GM18498 (cell line): ENCODE measurements around the gene GJB5.

Source experiments
- ATAC-seq: cut with Tn5 transposase; IDR thresholded peaks from one replicate; pipeline ENCODE4 v1.9.1; 2021; ENCODE audit warnings: mild to moderate bottlenecking, moderate library complexity; ENCODE audit not compliant: unreplicated experiment

GJB5 gene

DNA sequence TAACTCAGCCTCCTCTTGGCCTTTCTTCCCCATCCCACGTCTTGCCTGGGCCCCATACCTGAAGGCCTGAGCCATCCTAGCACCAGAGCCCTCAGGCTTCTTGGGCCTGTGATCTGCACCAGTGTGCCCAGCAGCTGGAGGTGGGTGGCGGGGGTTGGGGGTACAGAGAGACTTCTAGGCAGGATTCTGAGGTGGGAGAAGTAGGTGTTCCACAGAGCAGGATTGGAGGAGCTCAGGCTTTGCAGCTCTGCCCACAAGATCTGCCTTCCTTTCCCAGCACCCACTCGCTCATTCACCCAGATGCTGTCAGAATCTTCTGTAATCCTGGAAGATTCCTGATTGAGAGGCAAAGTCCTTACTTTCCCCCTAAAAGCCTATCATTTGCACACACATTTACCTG lies 10.0 kb upstream of the GJB5 start:
- ATAC-seq = no peak

DNA sequence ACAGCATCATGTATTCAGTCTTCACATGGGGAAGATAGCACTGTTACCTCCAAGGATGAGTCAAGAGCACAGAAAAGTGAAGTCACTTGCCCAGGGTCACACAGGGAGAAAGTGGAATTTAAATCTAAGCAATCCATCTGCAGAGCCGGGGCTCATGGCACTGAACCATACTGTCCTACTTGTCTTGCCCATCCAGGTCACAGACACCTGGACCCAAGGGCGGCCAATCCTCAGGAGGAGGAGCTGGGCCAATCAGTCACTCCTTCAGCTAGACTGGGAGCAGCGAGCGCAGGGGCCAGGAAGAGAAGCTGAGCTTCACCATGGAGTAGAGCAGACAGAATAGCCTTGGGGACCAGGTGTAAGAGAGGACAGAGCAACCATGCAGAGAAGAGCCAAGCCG lies 9.2 kb upstream of the GJB5 start:
- ATAC-seq = no peak

DNA sequence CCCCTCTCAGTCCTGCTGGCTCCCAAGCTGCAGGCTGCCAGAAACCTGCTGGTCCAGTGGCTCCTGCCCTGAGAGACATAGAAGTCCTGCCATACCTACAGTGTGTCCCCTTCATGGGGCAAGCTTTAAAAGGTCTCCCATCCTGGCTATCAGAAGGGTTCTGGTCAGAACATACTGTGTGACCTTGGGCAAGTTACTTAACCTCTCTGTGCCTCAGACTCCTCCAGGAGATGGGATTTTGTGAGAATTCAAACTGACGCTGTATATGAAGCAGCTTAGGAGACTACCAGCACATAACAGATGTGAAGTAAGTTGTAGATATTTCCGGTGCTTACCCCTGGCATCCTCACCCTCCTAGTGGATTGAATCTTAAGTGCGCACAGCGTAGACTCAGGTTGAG lies 8.7 kb upstream of the GJB5 start:
- ATAC-seq = no peak

DNA sequence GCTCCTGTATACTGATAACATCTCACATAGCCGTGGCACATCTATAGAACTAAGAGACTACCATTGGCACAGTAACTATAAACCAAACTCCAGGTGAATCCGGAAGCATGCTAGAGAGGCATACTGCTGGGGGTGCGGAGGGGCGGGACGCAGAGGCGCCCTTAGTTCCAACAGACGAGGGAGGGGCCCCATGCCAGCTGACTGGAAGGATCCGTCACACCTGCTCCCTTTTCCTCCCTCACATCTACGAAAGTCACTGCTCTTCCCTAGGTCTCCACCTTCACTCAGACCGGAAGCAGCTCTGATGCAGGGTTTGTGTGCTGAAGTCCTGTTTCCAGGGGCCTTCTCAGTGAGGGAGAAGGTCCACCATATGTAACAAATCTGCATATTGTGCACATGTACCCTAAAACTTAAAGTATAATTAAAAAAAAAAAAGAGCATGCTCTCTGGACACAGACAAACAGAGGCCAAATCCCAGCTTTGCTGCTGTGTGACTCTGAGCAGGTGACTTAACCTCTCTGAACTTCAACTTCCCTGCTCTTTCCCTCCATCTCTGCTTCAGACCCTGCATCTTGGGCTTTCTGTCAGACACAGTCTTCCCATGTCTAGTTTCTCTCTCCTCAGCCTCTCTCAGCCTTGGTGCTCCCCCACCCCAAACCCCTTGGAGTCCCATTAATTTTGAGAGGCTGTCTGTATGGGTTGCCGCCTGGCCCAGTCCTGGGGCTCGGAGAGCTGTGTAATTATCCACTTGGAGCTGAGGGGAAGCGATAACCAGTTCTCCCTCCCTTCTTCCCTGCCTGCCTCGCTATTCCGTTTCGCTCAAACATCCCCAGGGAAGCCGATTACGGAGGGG lies 7.8 kb upstream of the GJB5 start:
- no peak for ATAC-seq

DNA sequence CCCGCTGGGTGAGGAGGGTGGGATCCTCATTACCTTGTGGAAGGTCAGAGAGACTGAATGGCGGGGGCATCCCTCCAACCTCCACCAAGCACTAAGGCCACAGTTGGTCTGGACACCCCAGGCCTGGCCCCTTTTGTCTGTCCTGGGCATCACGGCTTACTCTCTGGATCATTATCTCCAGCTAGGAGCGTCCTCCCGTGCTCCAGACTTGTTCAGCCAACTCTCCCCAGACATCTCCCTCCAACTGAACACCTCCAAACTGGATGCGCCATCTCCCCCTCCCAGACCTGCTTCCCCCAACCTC lies 7.3 kb upstream of the GJB5 start:
- ATAC-seq = no peak

DNA sequence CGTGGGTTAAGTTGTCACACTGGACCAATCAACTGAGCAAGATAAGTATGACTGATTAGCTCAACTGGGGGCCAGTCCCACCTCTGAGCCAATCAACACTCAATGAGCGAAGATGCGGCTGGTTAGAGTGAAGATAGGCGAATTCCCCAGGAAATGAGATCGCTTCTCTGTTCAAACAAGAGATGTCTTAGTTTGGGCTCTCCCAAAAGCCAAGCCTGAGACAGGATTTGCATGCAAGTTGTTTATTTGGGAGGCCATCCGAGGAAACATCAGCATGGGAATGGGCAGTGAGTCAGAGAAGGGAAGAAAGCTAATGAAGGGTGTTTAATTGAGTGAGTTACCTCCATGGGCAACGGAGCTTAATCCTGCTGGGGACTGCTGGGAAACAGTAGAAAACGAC lies 4.9 kb upstream of the GJB5 start:
- ATAC-seq = no peak

DNA sequence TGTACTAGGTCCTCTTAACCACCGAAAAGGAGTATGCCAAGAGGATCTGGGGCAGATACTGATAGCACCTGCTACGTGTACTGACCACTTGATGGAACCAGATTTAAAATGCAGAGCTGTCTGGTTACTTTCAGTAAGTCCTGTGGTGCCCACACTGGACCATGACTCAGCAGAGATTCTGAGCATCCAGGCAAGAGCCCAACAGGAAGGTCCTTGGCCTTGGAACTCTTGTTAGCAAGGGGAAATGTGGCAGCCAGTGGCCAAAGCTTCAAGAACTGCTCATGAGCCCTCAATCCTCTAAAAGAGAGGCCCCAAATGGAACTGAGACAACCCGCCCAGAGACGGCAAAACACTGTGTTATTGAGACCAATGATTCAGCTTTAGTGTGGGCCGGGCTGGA lies 4.2 kb upstream of the GJB5 start:
- no peak for ATAC-seq

DNA sequence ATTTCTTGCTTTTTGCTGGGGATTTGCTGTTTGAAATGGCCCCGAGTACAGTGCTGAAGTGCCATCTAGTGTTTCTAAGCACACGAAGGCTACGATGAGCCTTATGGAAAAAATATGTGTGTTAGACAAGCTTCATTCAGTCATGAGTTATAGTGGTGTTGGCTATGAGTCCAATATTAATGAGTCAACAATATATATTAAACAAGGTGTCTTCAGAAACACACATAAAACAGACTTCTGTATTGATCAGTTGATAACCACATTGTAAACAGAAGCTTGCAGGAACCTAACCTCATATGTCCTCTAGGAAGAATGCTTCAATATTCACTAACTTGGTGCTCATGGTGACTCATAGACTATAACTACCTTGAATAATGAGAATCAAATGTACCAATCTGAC lies 1.7 kb upstream of the GJB5 start:
- no peak for ATAC-seq

DNA sequence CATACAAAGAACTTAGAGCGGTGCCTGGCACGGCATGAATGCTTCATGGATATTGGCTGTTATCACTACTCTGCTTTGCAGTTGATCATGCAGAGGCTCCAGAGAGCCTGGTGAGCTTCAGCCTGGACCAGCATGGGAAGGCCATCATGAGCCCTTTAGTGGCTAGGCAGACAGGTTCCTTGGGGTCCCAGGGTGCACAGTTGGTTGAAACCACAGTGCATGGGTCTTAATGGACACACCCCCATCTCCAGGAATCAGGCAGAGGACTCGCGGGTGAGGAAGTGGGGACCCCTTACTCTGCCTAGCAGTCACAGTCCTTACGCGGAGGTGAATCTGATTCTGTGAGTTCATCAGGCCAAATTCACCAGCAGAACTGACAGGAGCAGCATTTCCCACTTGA lies 1.1 kb downstream of the GJB5 start:
- no peak for ATAC-seq

DNA sequence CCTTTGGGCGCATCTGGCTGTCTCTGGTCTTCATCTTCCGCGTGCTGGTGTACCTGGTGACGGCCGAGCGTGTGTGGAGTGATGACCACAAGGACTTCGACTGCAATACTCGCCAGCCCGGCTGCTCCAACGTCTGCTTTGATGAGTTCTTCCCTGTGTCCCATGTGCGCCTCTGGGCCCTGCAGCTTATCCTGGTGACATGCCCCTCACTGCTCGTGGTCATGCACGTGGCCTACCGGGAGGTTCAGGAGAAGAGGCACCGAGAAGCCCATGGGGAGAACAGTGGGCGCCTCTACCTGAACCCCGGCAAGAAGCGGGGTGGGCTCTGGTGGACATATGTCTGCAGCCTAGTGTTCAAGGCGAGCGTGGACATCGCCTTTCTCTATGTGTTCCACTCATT lies 2.5 kb downstream of the GJB5 start:
- ATAC-seq = no peak

DNA sequence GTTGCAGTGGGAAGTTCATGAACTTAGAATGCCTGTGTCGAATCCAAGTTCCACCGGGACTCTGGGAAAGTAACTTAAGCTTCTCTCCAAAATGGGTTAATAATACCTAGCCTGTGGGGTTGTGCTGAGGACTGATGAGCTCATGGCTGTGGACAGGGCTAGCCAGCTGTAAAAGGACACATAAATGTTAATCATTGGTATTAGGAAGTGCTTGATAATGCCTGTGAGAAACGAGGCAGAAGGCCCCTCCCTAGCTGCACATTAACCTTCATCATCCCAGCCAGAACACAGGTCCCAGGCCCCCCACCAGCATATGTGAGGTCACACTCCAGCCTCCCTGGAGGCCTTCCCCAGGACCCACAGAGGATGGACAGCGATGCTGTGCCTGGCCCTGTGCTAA lies 3.9 kb downstream of the GJB5 start:
- no peak for ATAC-seq

DNA sequence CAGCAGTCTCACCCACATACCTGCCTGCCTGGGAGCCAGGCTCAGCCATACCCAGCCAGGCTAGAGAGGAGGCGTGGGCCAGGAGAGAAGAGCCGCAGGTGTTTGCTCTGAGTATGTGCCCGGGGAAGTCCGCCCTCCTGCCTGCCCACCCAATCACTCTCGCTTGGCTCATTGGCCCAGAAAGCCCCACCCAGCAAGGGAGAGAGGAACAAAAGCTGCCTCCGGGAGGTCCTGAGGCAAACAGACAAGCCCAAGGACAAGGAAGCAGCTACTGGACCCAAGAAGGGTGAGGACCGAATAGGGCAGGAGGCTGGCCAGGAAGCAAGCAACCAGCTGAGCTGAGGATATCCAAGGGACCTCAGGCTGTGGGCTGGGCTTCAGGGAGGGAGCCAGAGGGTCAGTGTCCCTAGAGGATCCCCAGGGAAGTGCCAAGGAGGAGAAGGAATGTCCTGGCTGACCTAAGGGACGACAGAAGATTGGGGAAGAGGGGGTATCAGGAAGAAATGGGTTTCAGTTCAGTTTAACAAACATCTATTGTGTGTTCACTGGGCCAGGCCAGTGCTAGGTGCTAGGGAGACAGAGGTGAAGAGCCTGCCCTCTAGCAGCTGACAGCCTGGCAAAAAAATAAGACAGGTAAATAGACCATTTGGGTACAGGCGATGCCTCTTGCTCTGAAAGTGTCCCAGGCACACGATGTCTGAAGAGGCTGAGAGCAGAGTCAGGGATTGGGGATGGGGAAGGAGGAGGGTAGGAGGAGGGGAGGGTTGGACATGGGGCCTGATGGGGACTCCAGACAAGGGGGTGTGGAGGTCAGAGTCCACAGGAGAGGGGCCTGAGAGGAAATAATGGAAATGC lies 4.9 kb downstream of the GJB5 start, which contains the start of gene GJB4:
GJB4 (plus strand) TSS at position 238 of the 855 bp plus-strand sequence. CDS start 1,515 bp downstream, outside the sequence.
- ATAC-seq = no peak

DNA sequence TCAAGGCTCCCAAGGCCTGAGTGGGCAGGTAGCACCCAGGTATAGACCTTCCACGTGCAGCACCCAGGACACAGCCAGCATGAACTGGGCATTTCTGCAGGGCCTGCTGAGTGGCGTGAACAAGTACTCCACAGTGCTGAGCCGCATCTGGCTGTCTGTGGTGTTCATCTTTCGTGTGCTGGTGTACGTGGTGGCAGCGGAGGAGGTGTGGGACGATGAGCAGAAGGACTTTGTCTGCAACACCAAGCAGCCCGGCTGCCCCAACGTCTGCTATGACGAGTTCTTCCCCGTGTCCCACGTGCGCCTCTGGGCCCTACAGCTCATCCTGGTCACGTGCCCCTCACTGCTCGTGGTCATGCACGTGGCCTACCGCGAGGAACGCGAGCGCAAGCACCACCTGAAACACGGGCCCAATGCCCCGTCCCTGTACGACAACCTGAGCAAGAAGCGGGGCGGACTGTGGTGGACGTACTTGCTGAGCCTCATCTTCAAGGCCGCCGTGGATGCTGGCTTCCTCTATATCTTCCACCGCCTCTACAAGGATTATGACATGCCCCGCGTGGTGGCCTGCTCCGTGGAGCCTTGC lies 6.4 kb downstream of the GJB5 start:
- no peak for ATAC-seq

DNA sequence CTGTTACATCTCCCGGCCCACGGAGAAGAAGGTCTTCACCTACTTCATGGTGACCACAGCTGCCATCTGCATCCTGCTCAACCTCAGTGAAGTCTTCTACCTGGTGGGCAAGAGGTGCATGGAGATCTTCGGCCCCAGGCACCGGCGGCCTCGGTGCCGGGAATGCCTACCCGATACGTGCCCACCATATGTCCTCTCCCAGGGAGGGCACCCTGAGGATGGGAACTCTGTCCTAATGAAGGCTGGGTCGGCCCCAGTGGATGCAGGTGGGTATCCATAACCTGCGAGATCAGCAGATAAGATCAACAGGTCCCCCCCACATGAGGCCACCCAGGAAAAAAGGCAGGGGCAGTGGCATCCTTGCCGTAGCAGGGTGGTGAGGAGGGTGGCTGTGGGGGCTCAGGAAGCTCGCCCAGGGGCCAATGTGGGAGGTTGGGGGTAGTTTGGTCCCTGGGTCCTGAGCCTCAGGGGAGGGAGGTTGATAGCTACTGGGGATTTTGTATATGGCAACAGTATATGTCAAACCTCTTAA lies 7.0 kb downstream of the GJB5 start:
- ATAC-seq = no peak

DNA sequence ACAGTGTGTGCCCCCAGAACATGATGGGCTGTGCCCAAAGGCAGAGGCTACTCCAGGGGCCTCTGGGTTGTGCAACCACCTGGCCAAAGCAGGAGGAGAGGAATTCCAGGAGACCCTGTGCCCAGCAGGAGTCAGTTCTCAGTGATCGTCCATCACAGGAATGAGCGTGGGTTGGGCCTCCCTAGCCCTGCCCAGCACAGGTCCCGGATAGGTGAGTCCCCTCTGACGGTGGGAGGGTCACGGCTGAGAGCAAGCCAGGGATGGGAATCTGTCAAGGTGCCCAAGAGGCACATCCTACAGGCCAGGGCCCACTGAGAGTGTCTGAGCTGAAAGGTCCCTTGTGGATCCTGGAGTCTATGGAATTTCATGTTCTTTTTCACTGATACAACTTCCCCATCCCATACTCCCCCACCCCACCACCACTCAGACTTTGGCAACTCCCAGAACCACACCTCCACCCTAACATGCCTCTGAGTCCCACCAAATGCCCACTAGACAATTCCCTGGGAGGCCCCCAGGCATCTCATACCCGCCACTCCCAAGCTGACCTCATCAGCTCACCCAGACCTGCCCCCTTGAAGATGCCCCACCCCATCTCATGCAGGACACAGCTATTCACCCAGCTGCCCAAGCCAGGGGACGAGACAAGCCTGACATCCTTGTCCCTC lies 7.8 kb downstream of the GJB5 start:
- ATAC-seq = no peak

DNA sequence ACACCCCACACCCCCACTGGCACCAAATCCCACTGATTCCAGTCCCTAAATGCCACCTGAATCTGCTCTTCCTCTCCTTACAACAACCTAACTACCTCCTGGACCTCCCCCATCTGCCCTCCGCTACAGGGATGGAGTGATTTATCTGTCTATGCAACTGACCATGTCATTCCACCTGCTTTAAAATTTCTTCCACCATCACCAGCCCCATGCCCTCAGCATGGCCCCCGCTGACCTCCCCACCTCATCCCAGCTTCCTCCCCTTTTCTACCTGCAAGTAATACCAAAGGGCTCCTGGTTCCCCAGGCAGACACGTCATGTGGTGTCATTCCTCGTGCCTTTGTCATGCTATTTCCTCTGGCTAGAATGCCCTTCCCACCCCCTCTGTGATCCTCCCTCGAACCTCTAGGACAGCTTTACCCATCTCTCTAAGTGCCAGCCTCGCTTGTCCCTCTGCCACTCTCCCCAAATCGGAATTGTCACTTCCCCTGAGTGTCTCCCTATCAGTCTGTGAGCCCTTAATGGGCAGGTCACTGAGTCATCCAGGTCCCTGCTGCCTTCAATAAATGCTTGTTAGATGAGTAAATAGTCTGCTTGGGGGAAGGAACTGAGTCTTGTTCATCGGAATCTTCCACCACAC lies 8.4 kb downstream of the GJB5 start:
- no peak for ATAC-seq

DNA sequence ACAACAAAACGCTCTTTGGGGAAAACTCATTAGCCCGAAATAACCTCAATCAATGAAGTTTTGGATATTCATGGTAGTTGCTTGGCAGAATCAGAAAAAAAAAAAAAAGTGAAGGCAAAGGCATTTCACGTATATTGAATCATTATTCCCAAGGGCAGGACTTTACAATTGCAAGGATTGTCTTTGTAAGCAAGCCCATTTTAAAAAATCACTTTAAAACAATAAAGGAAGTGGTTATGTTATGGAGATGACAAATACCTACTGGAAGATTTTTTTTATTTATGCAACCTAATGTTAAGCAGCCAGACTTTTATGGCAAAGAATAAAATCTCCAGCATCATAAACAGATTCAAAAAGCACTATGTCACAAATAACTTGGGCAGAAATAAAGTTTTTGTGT lies 14.0 kb downstream of the GJB5 start:
- no peak for ATAC-seq

DNA sequence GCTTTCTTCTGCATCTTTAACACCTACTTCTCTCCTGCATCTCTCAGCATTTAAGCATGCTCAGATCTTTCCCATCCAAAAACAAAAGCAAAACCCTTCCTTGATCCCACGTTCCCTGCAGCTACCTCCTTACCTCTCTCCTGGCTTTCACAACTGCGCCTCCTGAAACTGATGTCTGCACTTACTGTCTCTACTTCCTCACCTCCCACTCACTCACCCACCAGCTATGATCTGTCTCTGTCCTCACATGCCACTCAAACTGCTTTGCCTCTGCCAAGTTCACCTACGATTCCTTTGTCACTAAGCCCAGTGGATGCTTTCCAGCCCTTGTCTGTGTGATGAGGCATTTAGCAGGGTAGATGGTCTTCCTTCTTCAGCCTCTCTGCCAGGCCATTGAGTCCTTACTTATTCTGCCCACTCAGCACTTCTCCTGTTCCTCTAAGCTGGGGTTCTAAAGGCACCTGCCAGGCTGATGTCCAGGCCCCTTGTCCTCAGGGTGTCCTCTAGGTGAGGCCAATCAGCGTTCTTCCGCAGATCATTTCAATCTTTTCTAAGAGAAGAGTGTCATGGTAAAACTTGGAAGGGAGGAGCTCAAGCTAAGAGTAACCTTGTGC lies 16.2 kb downstream of the GJB5 start:
- ATAC-seq = no peak

DNA sequence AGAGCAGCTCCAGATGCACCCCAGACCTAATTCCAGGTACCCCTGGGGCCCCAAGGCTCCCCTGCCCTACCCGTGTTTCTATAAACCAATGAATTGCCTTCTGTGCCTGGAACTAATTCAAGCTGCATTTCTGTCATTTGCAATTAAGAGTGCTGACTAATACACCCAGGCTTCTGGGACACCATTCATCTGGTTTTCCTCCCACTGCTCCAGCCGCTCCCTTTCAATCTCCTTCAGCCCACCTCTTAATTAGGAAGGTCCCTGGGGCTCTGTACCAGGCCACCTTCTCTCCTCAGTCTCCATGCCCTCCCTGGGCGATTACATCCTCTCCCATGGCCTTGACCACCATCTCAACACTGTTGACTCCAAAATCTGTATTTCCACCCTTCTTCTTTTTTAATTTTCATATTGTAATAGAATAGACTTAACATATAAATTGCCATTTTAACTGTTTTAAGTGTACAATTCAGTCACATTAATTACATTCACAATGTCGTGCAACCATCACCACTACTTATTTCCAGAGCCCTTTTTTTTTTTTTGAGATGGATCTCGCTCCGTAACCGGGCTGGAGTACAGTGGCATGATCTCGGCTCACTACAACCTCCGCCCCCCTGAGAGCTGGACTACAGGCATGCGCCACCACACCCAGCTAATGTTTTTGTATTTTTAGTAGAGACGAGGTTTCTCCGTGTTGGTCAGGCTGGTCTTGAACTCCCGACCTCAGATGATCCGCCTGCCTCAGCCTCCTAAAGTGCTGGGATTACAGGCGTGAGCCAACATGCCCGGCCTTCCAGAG lies 16.9 kb downstream of the GJB5 start:
- ATAC-seq = no peak
